ENCODE data around the gene LAPTM4A.

The LAPTM4A gene

DNA sequence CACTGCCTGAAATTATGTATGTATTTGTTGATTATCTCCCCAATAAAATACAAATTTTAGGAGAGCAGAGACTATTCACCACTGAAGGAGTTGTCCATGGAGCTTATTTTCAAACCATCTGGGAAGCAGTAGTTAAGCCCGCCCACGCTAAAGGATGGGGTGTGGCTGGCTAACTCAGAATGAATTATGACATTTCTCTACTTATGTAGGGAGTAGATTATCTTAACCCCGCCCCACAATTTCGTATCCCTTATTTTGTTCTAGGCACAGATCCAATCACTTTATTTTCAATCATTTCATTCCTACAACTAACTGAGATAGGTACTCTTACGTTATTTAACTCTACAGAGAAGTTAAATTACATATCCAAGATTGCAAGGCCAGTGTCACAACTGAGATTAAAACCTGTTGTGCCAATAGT lies 1.4 kb upstream of the LAPTM4A start:
- Mint-ChIP-seq H3K4me3 (no peak overlapping the region), H3K9me3 (no peaks in the 10 kb centered on the region)

DNA sequence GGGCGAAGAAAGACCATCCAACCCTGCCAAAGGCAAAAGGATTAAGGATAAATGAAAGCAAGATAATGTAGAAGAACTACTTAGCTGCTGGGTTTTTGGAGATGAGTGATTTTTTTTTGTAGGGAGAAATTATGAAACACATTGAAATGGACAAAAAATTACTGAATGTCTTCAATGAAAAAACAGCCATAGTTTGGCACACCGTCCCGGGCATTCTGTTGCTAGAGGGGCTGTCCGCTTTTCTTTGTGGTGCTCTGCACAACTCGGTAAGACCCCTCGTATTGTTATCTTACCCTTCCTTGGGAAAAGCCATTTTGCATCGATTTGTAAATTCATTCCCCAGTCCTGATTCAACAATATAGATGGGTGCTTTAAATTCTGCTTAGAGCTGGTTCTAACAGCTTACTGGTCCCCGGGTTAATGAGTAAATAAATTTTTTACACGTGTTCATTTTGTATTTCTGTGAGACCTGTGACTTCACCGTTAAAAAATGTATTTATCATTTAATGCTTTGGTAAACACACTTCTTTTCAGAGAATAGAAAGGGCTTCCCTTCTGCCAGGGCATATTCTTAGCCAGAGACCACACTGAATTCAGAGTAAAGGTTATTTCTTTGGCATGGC lies 912 bp upstream of the LAPTM4A start:
- peaks cover 15% of the 10 kb centered on the region for H3K4me1 Mint-ChIP-seq
- H3K9me3 Mint-ChIP-seq = no peaks in the 10 kb centered on the region
- no peaks in the 10 kb centered on the region for H3K36me3 Mint-ChIP-seq (ENCODE audit: low read depth)
- H3K4me3 Mint-ChIP-seq = no peak overlapping the region
- TF ChIP-seq, protein P1, sequence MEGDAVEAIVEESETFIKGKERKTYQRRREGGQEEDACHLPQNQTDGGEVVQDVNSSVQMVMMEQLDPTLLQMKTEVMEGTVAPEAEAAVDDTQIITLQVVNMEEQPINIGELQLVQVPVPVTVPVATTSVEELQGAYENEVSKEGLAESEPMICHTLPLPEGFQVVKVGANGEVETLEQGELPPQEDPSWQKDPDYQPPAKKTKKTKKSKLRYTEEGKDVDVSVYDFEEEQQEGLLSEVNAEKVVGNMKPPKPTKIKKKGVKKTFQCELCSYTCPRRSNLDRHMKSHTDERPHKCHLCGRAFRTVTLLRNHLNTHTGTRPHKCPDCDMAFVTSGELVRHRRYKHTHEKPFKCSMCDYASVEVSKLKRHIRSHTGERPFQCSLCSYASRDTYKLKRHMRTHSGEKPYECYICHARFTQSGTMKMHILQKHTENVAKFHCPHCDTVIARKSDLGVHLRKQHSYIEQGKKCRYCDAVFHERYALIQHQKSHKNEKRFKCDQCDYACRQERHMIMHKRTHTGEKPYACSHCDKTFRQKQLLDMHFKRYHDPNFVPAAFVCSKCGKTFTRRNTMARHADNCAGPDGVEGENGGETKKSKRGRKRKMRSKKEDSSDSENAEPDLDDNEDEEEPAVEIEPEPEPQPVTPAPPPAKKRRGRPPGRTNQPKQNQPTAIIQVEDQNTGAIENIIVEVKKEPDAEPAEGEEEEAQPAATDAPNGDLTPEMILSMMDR (IDR thresholded peaks at IDR 0.05; ENCODE audit: unreplicated experiment in 3 of 3) = peak in 1 of 3 experiments; percentile 15
- no peaks in the 10 kb centered on the region for H3K27me3 Mint-ChIP-seq (ENCODE audit: low read depth)
- no peak overlapping the region for H3K27ac Mint-ChIP-seq

More for the DNA sequence above, 1.4 kb upstream of the LAPTM4A start:
- Mint-ChIP-seq H3K4me1 (peaks cover 11% of the 10 kb centered on the region), H3K27me3 (ENCODE audit: low read depth) (no peaks in the 10 kb centered on the region), H3K36me3 (ENCODE audit: low read depth) (no peaks in the 10 kb centered on the region), H3K27ac (no peak overlapping the region)
- TF ChIP-seq, protein P1 (IDR thresholded peaks at IDR 0.05; ENCODE audit: unreplicated experiment in 3 of 3) = no peak

DNA sequence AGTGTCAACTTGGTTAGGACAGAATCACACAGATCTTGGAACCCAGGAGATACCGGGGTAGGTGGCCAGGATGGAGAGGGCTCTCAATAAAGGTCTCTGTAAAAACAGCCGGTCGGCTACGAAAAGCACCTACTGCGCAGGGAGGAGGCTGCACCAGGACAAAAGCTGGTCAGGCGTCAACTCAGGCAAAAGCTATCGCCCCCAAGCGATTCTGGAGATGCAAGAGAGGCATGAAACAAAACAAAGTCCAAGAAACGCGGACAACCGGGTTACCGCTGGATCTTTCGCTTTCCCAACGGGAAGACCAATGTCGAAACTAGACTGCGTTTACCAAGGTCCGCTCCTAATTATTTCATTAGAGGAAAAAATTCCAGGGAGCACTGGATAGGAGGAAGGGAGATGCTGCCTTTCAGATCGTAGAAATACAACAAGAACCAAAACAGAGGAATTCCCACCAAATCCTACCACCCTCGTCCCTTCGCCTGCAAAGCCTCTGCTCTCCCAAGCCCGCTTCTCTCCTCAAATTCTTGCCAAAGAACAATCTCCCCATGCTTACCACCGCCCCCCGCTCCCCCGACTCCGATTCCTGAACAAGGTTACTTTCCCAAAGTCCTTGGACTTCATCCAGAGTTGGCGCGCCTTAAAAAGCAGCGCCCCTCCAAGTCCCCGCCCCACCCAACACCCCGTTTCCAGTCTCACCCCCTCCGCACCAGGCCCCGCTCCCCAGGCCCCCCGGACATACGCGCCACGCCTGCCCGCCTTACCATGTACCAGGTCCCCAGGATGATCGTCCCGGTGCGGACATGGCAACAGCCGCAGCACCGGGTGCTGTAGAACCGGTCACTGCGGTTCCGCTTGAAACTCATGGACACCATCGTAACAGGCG lies 539 bp downstream of the LAPTM4A start:
- TF ChIP-seq, protein P1 (IDR thresholded peaks at IDR 0.05; ENCODE audit: unreplicated experiment in 3 of 3) = no peak
- Mint-ChIP-seq H3K27ac (no peak overlapping the region), H3K9me3 (no peaks in the 10 kb centered on the region), H3K36me3 (ENCODE audit: low read depth) (peaks cover 5% of the 10 kb centered on the region), H3K4me1 (peaks cover 15% of the 10 kb centered on the region), H3K27me3 (ENCODE audit: low read depth) (no peaks in the 10 kb centered on the region), H3K4me3 (no peak overlapping the region)

DNA sequence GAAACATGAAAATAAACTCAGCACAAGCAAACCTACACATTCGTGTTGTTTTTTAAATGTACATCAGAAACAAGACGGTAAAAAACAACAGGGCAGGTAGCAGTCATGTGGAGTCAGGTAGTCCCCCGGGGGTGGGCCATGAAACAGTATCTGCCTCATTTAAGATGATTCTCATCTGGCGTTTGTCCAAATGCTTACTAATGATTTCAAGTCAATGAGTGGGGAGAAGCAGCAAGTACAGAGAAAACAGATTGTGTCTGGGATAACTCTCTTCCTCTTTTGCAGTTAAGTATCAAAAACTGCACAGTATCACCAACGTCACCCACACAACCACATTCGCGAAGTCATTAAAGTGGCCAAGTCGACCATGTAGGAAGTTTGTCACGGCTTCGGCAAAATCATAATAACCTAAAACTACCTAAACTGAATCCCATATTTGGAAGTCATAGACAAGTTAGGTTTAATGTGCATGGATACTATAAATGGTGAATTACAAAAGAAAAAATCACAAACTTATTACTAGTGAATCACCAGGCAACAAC lies 1.3 kb downstream of the LAPTM4A start:
- no peak overlapping the region for H3K4me3 Mint-ChIP-seq
- H3K27me3 Mint-ChIP-seq (ENCODE audit: low read depth) = no peaks in the 10 kb centered on the region
- H3K27ac Mint-ChIP-seq = no peak overlapping the region
- TF ChIP-seq, protein P1 (IDR thresholded peaks at IDR 0.05; ENCODE audit: unreplicated experiment in 3 of 3) = no peak
- H3K9me3 Mint-ChIP-seq = no peaks in the 10 kb centered on the region
- H3K4me1 Mint-ChIP-seq = peaks cover 21% of the 10 kb centered on the region
- H3K36me3 Mint-ChIP-seq (ENCODE audit: low read depth) = peaks cover 9% of the 10 kb centered on the region

DNA sequence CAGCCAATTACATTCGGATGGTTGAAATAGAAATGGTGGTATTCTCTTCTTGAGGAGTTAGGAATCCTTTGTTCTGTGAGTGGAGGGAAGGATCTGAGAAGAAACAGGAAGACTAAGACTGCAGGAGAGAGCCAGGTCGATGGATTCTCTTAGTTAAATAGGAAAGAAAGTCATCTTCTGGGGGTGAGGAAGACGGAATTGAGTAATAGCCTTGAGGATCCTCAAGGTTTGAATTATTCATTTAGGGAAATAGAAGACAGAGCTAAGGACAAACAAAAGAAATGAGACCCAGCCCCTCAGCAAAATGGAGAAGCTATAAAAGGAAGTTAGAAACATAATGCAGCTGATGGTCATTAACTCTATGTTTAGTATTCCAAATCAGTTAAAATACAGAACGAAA lies 1.8 kb downstream of the LAPTM4A start:
- Mint-ChIP-seq H3K4me3 (no peak overlapping the region), H3K27me3 (ENCODE audit: low read depth) (no peaks in the 10 kb centered on the region), H3K27ac (no peak overlapping the region), H3K9me3 (no peaks in the 10 kb centered on the region), H3K4me1 (peaks cover 23% of the 10 kb centered on the region), H3K36me3 (ENCODE audit: low read depth) (peaks cover 9% of the 10 kb centered on the region)
- TF ChIP-seq, protein P1 (IDR thresholded peaks at IDR 0.05; ENCODE audit: unreplicated experiment in 3 of 3) = no peak
